Left renal cortex interstitium (tissue), 4 donors: ENCODE measurements around the gene UGT1A3. TPM values are rescaled to one million over a fixed set of nuclear protein-coding genes. Genes with fewer than 3 reads are reported as not detected.

ENCODE experiments used
- DNase-seq, 4 donors: peaks; one replicate each; pipeline ENCODE4 v3.0.0-alpha.2; 2013; ENCODE audit warnings: low read depth in 4 of 4, low spot score in 2 of 4, missing footprints in 1 of 4
- polyA plus RNA-seq, 4 donors: library from polyadenylated mRNA; unstranded; fragments of 120-200 nt; gene quantifications; one replicate each; pipeline ENCODE4 v1.2.1, GENCODE V29; 2013; ENCODE audit not compliant: insufficient read length in 4 of 4

The UGT1A3 gene
- polyA plus RNA-seq, 4 donors: not detected

GRCh38 chr2:233754872-233755611 is 26.2 kb downstream of the UGT1A3 start:
- DNase-seq: no peak

- no peak for DNase-seq
Observed at GRCh38 chr2:233756429-233757081, 27.7 kb downstream of the UGT1A3 start.

- no peak for DNase-seq
Observed at GRCh38 chr2:233758141-233758540, 29.3 kb downstream of the UGT1A3 start.

- DNase-seq: no peak
Observed at GRCh38 chr2:233758849-233759248, 30.0 kb downstream of the UGT1A3 start.

- DNase-seq: no peak
Observed at GRCh38 chr2:233760043-233760442, 31.2 kb downstream of the UGT1A3 start, which contains the start of gene UGT1A1. Gene UGT1A1, plus strand, starts transcription at chr2:233760270. Its CDS starts 18 bp downstream, at chr2:233760288.

GRCh38 chr2:233761040-233761769 is 32.4 kb downstream of the UGT1A3 start:
- DNase-seq: no peak

- DNase-seq: no peak
Observed at GRCh38 chr2:233764264-233764663, 35.4 kb downstream of the UGT1A3 start.

GRCh38 chr2:233764761-233765160 is 35.9 kb downstream of the UGT1A3 start:
- no peak for DNase-seq

- DNase-seq: no peak
Observed at GRCh38 chr2:233766416-233766815, 37.6 kb downstream of the UGT1A3 start.

GRCh38 chr2:233768076-233768475 is 39.2 kb downstream of the UGT1A3 start:
- DNase-seq: no peak

GRCh38 chr2:233769260-233769659 is 40.4 kb downstream of the UGT1A3 start:
- DNase-seq: no peak

- DNase-seq: no peak
Observed at GRCh38 chr2:233772153-233772552, 43.3 kb downstream of the UGT1A3 start.

GRCh38 chr2:233772583-233772982 is 43.7 kb downstream of the UGT1A3 start:
- DNase-seq: no peak

- DNase-seq: no peak
Observed at GRCh38 chr2:233773854-233774253, 45.0 kb downstream of the UGT1A3 start.

GRCh38 chr2:233775414-233775813 is 46.6 kb downstream of the UGT1A3 start:
- no peak for DNase-seq

- DNase-seq: no peak
Observed at GRCh38 chr2:233778030-233778429, 49.2 kb downstream of the UGT1A3 start, which contains the start of gene MROH2A. Gene MROH2A, plus strand, starts transcription at chr2:233778330. Its CDS starts 1,029 bp downstream, at chr2:233779359.

GRCh38 chr2:233779722-233780121 is 50.9 kb downstream of the UGT1A3 start:
- DNase-seq: no peak

- no peak for DNase-seq
Observed at GRCh38 chr2:233780771-233781170, 51.9 kb downstream of the UGT1A3 start.

GRCh38 chr2:233789554-233789953 is 60.7 kb downstream of the UGT1A3 start:
- no peak for DNase-seq

- DNase-seq: no peak
Observed at GRCh38 chr2:233791151-233791882, 62.5 kb downstream of the UGT1A3 start.

- no peak for DNase-seq
Observed at GRCh38 chr2:233791883-233792329, 63.1 kb downstream of the UGT1A3 start.
